ENCODE results near the gene ZFYVE16. TPM values are rescaled to one million over a fixed set of nuclear protein-coding genes. Genes with fewer than 3 reads are reported as not detected.

The ZFYVE16 gene
- polyA plus RNA-seq, 3 donors, result 9.4 to 15.8 (median 10.7) TPM

GRCh38 chr5:80408484-80409366 lies 861 bp downstream of the ZFYVE16 start:
- Mint-ChIP-seq H3K9me3 (peaks cover 0 to 2% (median 0%) of the 10 kb centered on the region in 7 donors), H3K27me3 (ENCODE audit: low read depth in 3 of 3) (peaks cover 0 to 2% (median 0%) of the 10 kb centered on the region in 3 donors), H3K36me3 (peaks cover 13 to 16% of the 10 kb centered on the region in 2 donors), H3K4me1 (peaks cover 38% of the 10 kb centered on the region), H3K27ac (peak overlapping the region; percentile 97 to 100 (median 99)), H3K4me3 (peak overlapping the region; percentile 90 to 94)
- peaks cover 30 to 41% of the 10 kb centered on the region in 2 donors for H3K4me1 ChIP-seq (ENCODE audit: control insufficient read depth in 1 of 2, insufficient read depth in 2 of 2, low read length in 2 of 2)
- peak overlapping the region; percentile 84 for H2AFZ ChIP-seq (ENCODE audit: insufficient read depth, low read depth, low read length, poor library complexity, severe bottlenecking)
- WGBS (ENCODE audit: insufficient coverage), result 0% methylated on average over 13 of the region's 24 CpGs
- DNase-seq, result peak; percentile 53 to 62 (median 57)
- H3K79me2 ChIP-seq (ENCODE audit: insufficient read depth, low read length), result peaks cover 50% of the 10 kb centered on the region
- no peaks in the 10 kb centered on the region for H3K27me3 ChIP-seq (ENCODE audit: control insufficient read depth in 2 of 2, insufficient read depth in 2 of 2, low read length in 2 of 2)
- H3K9ac ChIP-seq (ENCODE audit: insufficient read depth, low read length, poor library complexity, severe bottlenecking), result peak overlapping the region; percentile 91
- peaks cover 27% of the 10 kb centered on the region for H4K20me1 ChIP-seq (ENCODE audit: insufficient read depth, low read length)
- TF ChIP-seq, protein P1, sequence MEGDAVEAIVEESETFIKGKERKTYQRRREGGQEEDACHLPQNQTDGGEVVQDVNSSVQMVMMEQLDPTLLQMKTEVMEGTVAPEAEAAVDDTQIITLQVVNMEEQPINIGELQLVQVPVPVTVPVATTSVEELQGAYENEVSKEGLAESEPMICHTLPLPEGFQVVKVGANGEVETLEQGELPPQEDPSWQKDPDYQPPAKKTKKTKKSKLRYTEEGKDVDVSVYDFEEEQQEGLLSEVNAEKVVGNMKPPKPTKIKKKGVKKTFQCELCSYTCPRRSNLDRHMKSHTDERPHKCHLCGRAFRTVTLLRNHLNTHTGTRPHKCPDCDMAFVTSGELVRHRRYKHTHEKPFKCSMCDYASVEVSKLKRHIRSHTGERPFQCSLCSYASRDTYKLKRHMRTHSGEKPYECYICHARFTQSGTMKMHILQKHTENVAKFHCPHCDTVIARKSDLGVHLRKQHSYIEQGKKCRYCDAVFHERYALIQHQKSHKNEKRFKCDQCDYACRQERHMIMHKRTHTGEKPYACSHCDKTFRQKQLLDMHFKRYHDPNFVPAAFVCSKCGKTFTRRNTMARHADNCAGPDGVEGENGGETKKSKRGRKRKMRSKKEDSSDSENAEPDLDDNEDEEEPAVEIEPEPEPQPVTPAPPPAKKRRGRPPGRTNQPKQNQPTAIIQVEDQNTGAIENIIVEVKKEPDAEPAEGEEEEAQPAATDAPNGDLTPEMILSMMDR (IDR thresholded peaks at IDR 0.05), result no peak
- no peaks in the 10 kb centered on the region for H3K9me3 ChIP-seq (replicated peaks in 1 of 2; ENCODE audit: control insufficient read depth in 1 of 2, insufficient read depth in 1 of 2, low read length in 2 of 2)
- H3K36me3 ChIP-seq (replicated peaks in 1 of 2; ENCODE audit: control insufficient read depth in 1 of 2, insufficient read depth in 2 of 2, low read length in 2 of 2), result peaks cover 0 to 2% of the 10 kb centered on the region in 2 donors
- peak overlapping the region; percentile 83 for H3K4me2 ChIP-seq (replicated peaks; ENCODE audit: extremely low read depth, low read length, poor library complexity, severe bottlenecking)
- H3K27ac ChIP-seq (ENCODE audit: low read depth in 1 of 2, low read length in 2 of 2), result peak overlapping the region; percentile 93 to 100
- intact Hi-C loops (cut with micrococcal nuclease), result loop anchor here (5.0 to 10.0 kb wide), 4 partner anchors 151 to 794 kb away; partner anchors contain the start of genes SERINC5 (in 1 of the 2) and TENT2 (in 1 of the 2)
- H3K4me3 ChIP-seq (replicated peaks in 1 of 3; ENCODE audit: low read depth in 2 of 3, low read length in 3 of 3), result peak overlapping the region; percentile 80 to 97 (median 95)

GRCh38 chr5:80409367-80409966 lies 1.6 kb downstream of the ZFYVE16 start:
- H3K4me1 Mint-ChIP-seq, result peaks cover 41% of the 10 kb centered on the region
- Histone ChIP-seq H3K9me3 (replicated peaks in 1 of 2; ENCODE audit: control insufficient read depth in 1 of 2, insufficient read depth in 1 of 2, low read length in 2 of 2) (no peaks in the 10 kb centered on the region), H4K20me1 (ENCODE audit: insufficient read depth, low read length) (peaks cover 31% of the 10 kb centered on the region), H3K27me3 (ENCODE audit: control insufficient read depth in 2 of 2, insufficient read depth in 2 of 2, low read length in 2 of 2) (no peaks in the 10 kb centered on the region), H3K79me2 (ENCODE audit: insufficient read depth, low read length) (peaks cover 53% of the 10 kb centered on the region), H3K36me3 (replicated peaks in 1 of 2; ENCODE audit: control insufficient read depth in 1 of 2, insufficient read depth in 2 of 2, low read length in 2 of 2) (peaks cover 0 to 2% of the 10 kb centered on the region in 2 donors), H3K4me3 (replicated peaks in 1 of 3; ENCODE audit: low read depth in 2 of 3, low read length in 3 of 3) (peak overlapping the region in 1 of 3 experiments; percentile 97), H3K9ac (ENCODE audit: insufficient read depth, low read length, poor library complexity, severe bottlenecking) (no peak overlapping the region), H2AFZ (ENCODE audit: insufficient read depth, low read depth, low read length, poor library complexity, severe bottlenecking) (no peak overlapping the region), H3K4me2 (replicated peaks; ENCODE audit: extremely low read depth, low read length, poor library complexity, severe bottlenecking) (peak overlapping the region; percentile 83), H3K27ac (ENCODE audit: low read depth in 1 of 2, low read length in 2 of 2) (no peak overlapping the region), H3K4me1 (ENCODE audit: control insufficient read depth in 1 of 2, insufficient read depth in 2 of 2, low read length in 2 of 2) (peaks cover 27 to 39% of the 10 kb centered on the region in 2 donors)
- peak overlapping the region in 2 of 7 donors; percentile 26 to 45 for H3K27ac Mint-ChIP-seq
- no peak for DNase-seq
- H3K27me3 Mint-ChIP-seq (ENCODE audit: low read depth in 3 of 3), result peaks cover 0 to 2% (median 0%) of the 10 kb centered on the region in 3 donors
- intact Hi-C loops (cut with micrococcal nuclease), result loop anchor here (5.0 to 10.0 kb wide), 4 partner anchors 152 to 795 kb away; partner anchors contain the start of genes SERINC5 (in 1 of the 2) and TENT2 (in 1 of the 2)
- TF ChIP-seq, protein P1 (IDR thresholded peaks at IDR 0.05), result no peak
- peak overlapping the region; percentile 61 for H3K4me3 Mint-ChIP-seq
- H3K9me3 Mint-ChIP-seq, result peaks cover 0 to 2% (median 0%) of the 10 kb centered on the region in 7 donors
- WGBS (ENCODE audit: insufficient coverage), result 100% methylated on average over 3 of the region's 6 CpGs
- H3K36me3 Mint-ChIP-seq, result peaks cover 13 to 16% of the 10 kb centered on the region in 2 donors

Data from CD14-positive monocyte (primary cell).